ENCODE data around the gene NOL4L.
"Not testable (repeated sequence)": the region's sequence is repeated elsewhere in the genome, so short reads cannot be mapped to it uniquely, and the experiment has no call there.

- not testable (repeated sequence) for TF ChIP-seq CTCF (IDR thresholded peaks at IDR 0.05); POLR2AphosphoS5 (IDR thresholded peaks at IDR 0.05); POLR2A (IDR thresholded peaks at IDR 0.05); EP300 (IDR thresholded peaks at IDR 0.05; ENCODE audit: low read depth)
Measured at GRCh38 chr20:32407131-32407750, 177.9 kb downstream of the NOL4L start.
